ENCODE measurements around the gene CDK4.

The CDK4 gene

GRCh38 chr12:57782243-57782607, 30.1 kb upstream of the CDK4 start:
- Histone ChIP-seq H3K9me2 (replicated peaks; ENCODE audit: insufficient read depth, low read length) (no peaks in the 10 kb centered on the region), H3K9me3 (replicated peaks; ENCODE audit: insufficient read depth, low read length) (no peaks in the 10 kb centered on the region), H3K27me3 (replicated peaks; ENCODE audit: insufficient read depth, low read length) (no peaks in the 10 kb centered on the region), H3K4me1 (ENCODE audit: low read length) (peaks cover 12% of the 10 kb centered on the region), H3K79me2 (ENCODE audit: low read length) (peaks cover 38% of the 10 kb centered on the region), H3K27ac (ENCODE audit: low read length) (no peak overlapping the region), H4K20me1 (ENCODE audit: insufficient read depth, low read length) (no peaks in the 10 kb centered on the region), H3K9ac (ENCODE audit: low read length) (peak overlapping the region; percentile 95; the same call in 1 of the 2 replicates), H3K4me3 (ENCODE audit: low read length) (peak overlapping the region; percentile 100), H3K4me2 (ENCODE audit: low read depth, low read length) (peak overlapping the region; percentile 42), H3K36me3 (replicated peaks; ENCODE audit: insufficient read depth, low read length) (0 out of 2 replicates have a peak, but pooled peaks cover 8% of the 10 kb centered on the region), H2AFZ (ENCODE audit: low read length) (peak overlapping the region; percentile 50), H3F3A (ENCODE audit: insufficient read depth, low read length) (0 out of 2 replicates have a peak, but pooled peaks cover 3% of the 10 kb centered on the region)
- TF ChIP-seq EZH2phosphoT487 (IDR thresholded peaks at IDR 0.05; ENCODE audit: low read length) (no peak), EZH2 (optimal IDR thresholded peaks at IDR 0.05; ENCODE audit: low read depth, low read length) (no peak), CTCF (IDR thresholded peaks at IDR 0.05; ENCODE audit: low read length) (no peak)
- no peak for DNase-seq

GRCh38 chr12:57781801-57782200, 29.7 kb upstream of the CDK4 start:
- H3F3A ChIP-seq (ENCODE audit: insufficient read depth, low read length): 0 out of 2 replicates have a peak, but pooled peaks cover 3% of the 10 kb centered on the region
- DNase-seq: no peak
- peak overlapping the region; percentile 50 for H2AFZ ChIP-seq (ENCODE audit: low read length)

GRCh38 chr12:57781244-57781643, 29.1 kb upstream of the CDK4 start:
- no peaks in the 10 kb centered on the region for H3K27me3 ChIP-seq (replicated peaks; ENCODE audit: insufficient read depth, low read length)
- peaks cover 12% of the 10 kb centered on the region for H3K4me1 ChIP-seq (ENCODE audit: low read length)
- H3K79me2 ChIP-seq (ENCODE audit: low read length): peaks cover 33% of the 10 kb centered on the region
- H3K9me3 ChIP-seq (replicated peaks; ENCODE audit: insufficient read depth, low read length): no peaks in the 10 kb centered on the region
- H3K9ac ChIP-seq (ENCODE audit: low read length): no peak overlapping the region
- 0 out of 2 replicates have a peak overlapping the region, but pooled peaks have one; percentile 5 for H3K27ac ChIP-seq (ENCODE audit: low read length)
- H4K20me1 ChIP-seq (ENCODE audit: insufficient read depth, low read length): no peaks in the 10 kb centered on the region
- TF ChIP-seq CTCF (IDR thresholded peaks at IDR 0.05; ENCODE audit: low read length) (no peak), EZH2phosphoT487 (IDR thresholded peaks at IDR 0.05; ENCODE audit: low read length) (no peak), EZH2 (optimal IDR thresholded peaks at IDR 0.05; ENCODE audit: low read depth, low read length) (no peak)
- 0 out of 2 replicates have a peak, but pooled peaks cover 5% of the 10 kb centered on the region for H3K36me3 ChIP-seq (replicated peaks; ENCODE audit: insufficient read depth, low read length)
- H3K4me2 ChIP-seq (ENCODE audit: low read depth, low read length): peak overlapping the region; percentile 42; the same call in 1 of the 2 replicates
- H3K9me2 ChIP-seq (replicated peaks; ENCODE audit: insufficient read depth, low read length): no peaks in the 10 kb centered on the region
- no peak overlapping the region for H3K4me3 ChIP-seq (ENCODE audit: low read length)
- no peak overlapping the region for H2AFZ ChIP-seq (ENCODE audit: low read length)
- 0 out of 2 replicates have a peak, but pooled peaks cover 3% of the 10 kb centered on the region for H3F3A ChIP-seq (ENCODE audit: insufficient read depth, low read length)
- no peak for DNase-seq

More at GRCh38 chr12:57781801-57782200, 29.7 kb upstream of the CDK4 start:
- H3K9me3 ChIP-seq (replicated peaks; ENCODE audit: insufficient read depth, low read length): no peaks in the 10 kb centered on the region
- TF ChIP-seq EZH2 (optimal IDR thresholded peaks at IDR 0.05; ENCODE audit: low read depth, low read length): no peak
- no peak for TF ChIP-seq CTCF (IDR thresholded peaks at IDR 0.05; ENCODE audit: low read length)
- TF ChIP-seq EZH2phosphoT487 (IDR thresholded peaks at IDR 0.05; ENCODE audit: low read length): no peak
- H3K9ac ChIP-seq (ENCODE audit: low read length): peak overlapping the region; percentile 95; the same call in 1 of the 2 replicates
- 0 out of 2 replicates have a peak, but pooled peaks cover 8% of the 10 kb centered on the region for H3K36me3 ChIP-seq (replicated peaks; ENCODE audit: insufficient read depth, low read length)
- H3K79me2 ChIP-seq (ENCODE audit: low read length): peaks cover 38% of the 10 kb centered on the region
- peaks cover 12% of the 10 kb centered on the region for H3K4me1 ChIP-seq (ENCODE audit: low read length)
- H3K27me3 ChIP-seq (replicated peaks; ENCODE audit: insufficient read depth, low read length): no peaks in the 10 kb centered on the region
- H3K4me3 ChIP-seq (ENCODE audit: low read length): peak overlapping the region; percentile 100; the same call in 1 of the 2 replicates
- H4K20me1 ChIP-seq (ENCODE audit: insufficient read depth, low read length): no peaks in the 10 kb centered on the region
- peak overlapping the region; percentile 42; the same call in 1 of the 2 replicates for H3K4me2 ChIP-seq (ENCODE audit: low read depth, low read length)
- no peaks in the 10 kb centered on the region for H3K9me2 ChIP-seq (replicated peaks; ENCODE audit: insufficient read depth, low read length)
- 0 out of 2 replicates have a peak overlapping the region, but pooled peaks have one; percentile 5 for H3K27ac ChIP-seq (ENCODE audit: low read length)
